Panc1 (cell line): ENCODE results near the gene TMEM106A. TPM values are rescaled to one million over a fixed set of nuclear protein-coding genes. Genes with fewer than 3 reads are reported as not detected.
"Not testable (repeated sequence)": the region's sequence is repeated elsewhere in the genome, so short reads cannot be mapped to it uniquely, and the experiment has no call there.

Experiments
- ATAC-seq: fragments of 200-7000 bp; cut with Tn5 transposase; 2 replicates; pipeline ENCODE4 v1.9.1; 2020; ENCODE audit warnings: mild to moderate bottlenecking, moderate library complexity
- BruUV-seq: library from RNA; stranded (reverse); fragments of 400-500 nt; replicated peaks from 2 replicates; lab custom pipeline; 2021; lab: Mats Ljungman, UMichigan
- CTCF ChIA-PET: fragments of 300-600 bp; sonication (Branson Sonifier 250); formaldehyde crosslinking; loops from one replicate; lab custom pipeline; 2022; ENCODE audit warnings: antibody characterized with exemption; lab: Charles Lee
- POLR2A ChIA-PET: fragments of 300-600 bp; sonication (Branson Sonifier 250); formaldehyde crosslinking; loops from one replicate; lab custom pipeline; 2022; ENCODE audit warnings: antibody characterized with exemption; lab: Charles Lee
- DNase-seq: peaks from one replicate; pipeline ENCODE4 v3.0.0-alpha.2; 2010; ENCODE audit warnings: low read depth, low spot score
- H3K27ac ChIP-seq: 2 replicates; pipeline ENCODE4 v1.5.1; 2011; ENCODE audit warnings: mild to moderate bottlenecking, low read length, inconsistent platforms
- H3K27me3 ChIP-seq: fragments of 200-500 bp; sonication (Bioruptor generic); 2 replicates; pipeline ENCODE4 v1.6.0; 2014; ENCODE audit warnings: low read length, inconsistent platforms; ENCODE audit not compliant: control insufficient read depth, insufficient read depth
- H3K36me3 ChIP-seq: fragments of 200-500 bp; sonication (Bioruptor generic); 2 replicates; pipeline ENCODE4 v1.5.1; 2014; ENCODE audit warnings: inconsistent platforms, mild to moderate bottlenecking, low read length, moderate library complexity; ENCODE audit not compliant: control insufficient read depth, insufficient read depth
- H3K4me1 ChIP-seq: 2 replicates; pipeline ENCODE4 v1.5.1; 2011; ENCODE audit warnings: inconsistent platforms, mild to moderate bottlenecking, low read length, moderate library complexity; ENCODE audit not compliant: control insufficient read depth, insufficient read depth
- H3K4me3 ChIP-seq, 2 experiments: 2 replicates each; pipeline ENCODE4 v1.5.1; 2011 to 2012; ENCODE audit warnings: low read depth in 2 of 2, low read length in 2 of 2, mild to moderate bottlenecking in 2 of 2, inconsistent platforms in 1 of 2, moderate library complexity in 1 of 2
- H3K9me3 ChIP-seq: fragments of 200-500 bp; sonication (Bioruptor generic); 2 replicates; pipeline ENCODE4 v1.5.1; 2014; ENCODE audit warnings: low read depth, mild to moderate bottlenecking, inconsistent platforms, low read length, moderate library complexity; ENCODE audit not compliant: control insufficient read depth, insufficient read depth
- CTCF ChIP-seq: fragments of 450-650 bp; IDR thresholded peaks from 2 replicates; pipeline ENCODE4 v1.5.1; 2017; ENCODE audit warnings: mild to moderate bottlenecking
- POLR2AphosphoS5 ChIP-seq: IDR thresholded peaks from 2 replicates; pipeline ENCODE4 v1.6.1; 2012; ENCODE audit warnings: mild to moderate bottlenecking, low read depth, low read length, moderate library complexity
- REST ChIP-seq, 2 experiments: IDR thresholded peaks; 2 replicates each; pipeline ENCODE4 v1.6.1; 2011 to 2012; ENCODE audit warnings: low read depth in 2 of 2, control low read depth in 1 of 2, low read length in 1 of 2, mild to moderate bottlenecking in 1 of 2, moderate library complexity in 1 of 2; ENCODE audit not compliant: insufficient read depth in 1 of 2
- SIN3A ChIP-seq: IDR thresholded peaks from 2 replicates; pipeline ENCODE4 v1.6.1; 2012; ENCODE audit warnings: low read depth, mild to moderate bottlenecking, low read length, moderate library complexity, borderline replicate concordance; ENCODE audit not compliant: insufficient read depth
- TCF7L2 ChIP-seq: IDR thresholded peaks from 2 replicates; pipeline ENCODE4 v1.6.1; 2011; ENCODE audit warnings: mild to moderate bottlenecking, low read depth, low read length, inconsistent platforms
- in situ Hi-C: cut with HindIII; loops from 2 replicates; pipeline ENCODE4 v1.10.0; 2016; ENCODE audit warnings: low sequenced_read_pairs, low pct_unique_long_range_greater_than_20kb
- intact Hi-C: fragments of 100-400 bp; cut with micrococcal nuclease; formaldehyde crosslinking; loops from one replicate; pipeline ENCODE4 v1.10.0; 2022; ENCODE audit not compliant: unreplicated experiment
- total RNA-seq: library from RNA; stranded (reverse); gene quantifications from one replicate; pipeline ENCODE4 v1.2.1, GENCODE V29; 2021; ENCODE audit not compliant: unreplicated experiment

TMEM106A gene
- total RNA-seq, 1 experiment from 2014 or later = 3.5 TPM

- TF ChIP-seq REST (IDR thresholded peaks at IDR 0.05; ENCODE audit: insufficient read depth in 1 of 2, low read depth in 2 of 2, low read length in 1 of 2) (no peak), SIN3A (no peak), TCF7L2 (no peak), CTCF (no peak), POLR2AphosphoS5 (no peak)
- intact Hi-C loops = no loop called here
- H3K36me3 ChIP-seq = peaks cover 5% of the 10 kb centered on the region; the same call in 1 of the 2 replicates
- POLR2A ChIA-PET = no interaction called here
- no peaks in the 10 kb centered on the region for H3K27me3 ChIP-seq
- H3K9me3 ChIP-seq = no peaks in the 10 kb centered on the region
- DNase-seq = no peak
- in situ Hi-C loops = no loop called here
- H3K27ac ChIP-seq = no peak overlapping the region
- no peaks in the 10 kb centered on the region for H3K4me1 ChIP-seq
- no peak for ATAC-seq
- CTCF ChIA-PET = no interaction called here
- BruUV-seq = no TSS peak
- H3K4me3 ChIP-seq = no peak overlapping the region
These were observed 27.8 kb upstream of the TMEM106A start for GRCh38 chr17:43183921-43184320.

- H3K4me3 ChIP-seq, H3K9me3 ChIP-seq, POLR2A ChIA-PET, H3K27me3 ChIP-seq, CTCF ChIA-PET, in situ Hi-C loops, H3K4me1 ChIP-seq, BruUV-seq, intact Hi-C loops, H3K36me3 ChIP-seq, DNase-seq, ATAC-seq, H3K27ac ChIP-seq: not testable (repeated sequence)
These were observed 25.0 kb upstream of the TMEM106A start for GRCh38 chr17:43186656-43187055.

- in situ Hi-C loops = no loop called here
- CTCF ChIA-PET = no interaction called here
- Histone ChIP-seq H3K27me3 (no peaks in the 10 kb centered on the region), H3K4me3 (no peak overlapping the region), H3K27ac (no peak overlapping the region), H3K4me1 (no peaks in the 10 kb centered on the region), H3K36me3 (peaks cover 5% of the 10 kb centered on the region), H3K9me3 (no peaks in the 10 kb centered on the region)
- POLR2A ChIA-PET = no interaction called here
- no TSS peak for BruUV-seq
- ATAC-seq (no peak), DNase-seq (no peak)
- TF ChIP-seq REST (IDR thresholded peaks at IDR 0.05; ENCODE audit: insufficient read depth in 1 of 2, low read depth in 2 of 2, low read length in 1 of 2) (no peak), TCF7L2 (no peak), POLR2AphosphoS5 (no peak), SIN3A (no peak), CTCF (no peak)
- intact Hi-C loops = no loop called here
These were observed 18.4 kb upstream of the TMEM106A start for GRCh38 chr17:43193251-43193650.
